ENCODE results near the gene OFD1.

DNA sequence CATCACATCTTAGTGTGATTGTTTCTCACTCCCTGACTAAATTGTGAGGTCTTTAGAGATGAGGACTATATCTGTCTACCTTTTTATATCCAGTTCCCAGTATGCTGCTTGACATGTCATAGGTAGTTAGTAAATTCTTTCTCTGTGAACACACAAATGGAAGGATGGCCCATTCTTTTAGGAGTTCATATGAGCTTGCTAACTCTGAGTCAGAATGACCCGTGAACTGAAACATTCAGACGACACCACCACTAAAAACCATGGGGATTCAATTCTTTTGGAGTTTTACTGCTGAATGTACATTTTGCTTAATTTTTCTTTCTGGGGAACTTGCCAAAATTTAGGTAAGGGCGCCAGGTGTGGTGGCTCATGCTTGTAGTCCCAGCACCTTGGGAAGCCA is 13.9 kb downstream of the OFD1 start:
- TF ChIP-seq JUND (IDR thresholded peaks at IDR 0.05) (no peak), EZH2phosphoT487 (IDR thresholded peaks at IDR 0.05; ENCODE audit: borderline replicate concordance, low read depth) (no peak), TEAD4 (IDR thresholded peaks at IDR 0.05; ENCODE audit: borderline replicate concordance, insufficient read depth) (no peak), POLR2AphosphoS5 (IDR thresholded peaks at IDR 0.05; ENCODE audit: low read depth, low read length) (no peak), RCOR1 (IDR thresholded peaks at IDR 0.05; ENCODE audit: low read length) (no peak), EP300 (IDR thresholded peaks at IDR 0.05; ENCODE audit: borderline replicate concordance in 1 of 2, low read depth in 1 of 2, low read length in 1 of 2) (no peak), FOXM1 (IDR thresholded peaks at IDR 0.05; ENCODE audit: low read depth) (no peak), TAF1 (IDR thresholded peaks at IDR 0.05; ENCODE audit: borderline replicate concordance, low read depth, low read length) (no peak), RAD21 (IDR thresholded peaks at IDR 0.05; ENCODE audit: low read length) (no peak)
- TF ChIP-seq, protein P1, sequence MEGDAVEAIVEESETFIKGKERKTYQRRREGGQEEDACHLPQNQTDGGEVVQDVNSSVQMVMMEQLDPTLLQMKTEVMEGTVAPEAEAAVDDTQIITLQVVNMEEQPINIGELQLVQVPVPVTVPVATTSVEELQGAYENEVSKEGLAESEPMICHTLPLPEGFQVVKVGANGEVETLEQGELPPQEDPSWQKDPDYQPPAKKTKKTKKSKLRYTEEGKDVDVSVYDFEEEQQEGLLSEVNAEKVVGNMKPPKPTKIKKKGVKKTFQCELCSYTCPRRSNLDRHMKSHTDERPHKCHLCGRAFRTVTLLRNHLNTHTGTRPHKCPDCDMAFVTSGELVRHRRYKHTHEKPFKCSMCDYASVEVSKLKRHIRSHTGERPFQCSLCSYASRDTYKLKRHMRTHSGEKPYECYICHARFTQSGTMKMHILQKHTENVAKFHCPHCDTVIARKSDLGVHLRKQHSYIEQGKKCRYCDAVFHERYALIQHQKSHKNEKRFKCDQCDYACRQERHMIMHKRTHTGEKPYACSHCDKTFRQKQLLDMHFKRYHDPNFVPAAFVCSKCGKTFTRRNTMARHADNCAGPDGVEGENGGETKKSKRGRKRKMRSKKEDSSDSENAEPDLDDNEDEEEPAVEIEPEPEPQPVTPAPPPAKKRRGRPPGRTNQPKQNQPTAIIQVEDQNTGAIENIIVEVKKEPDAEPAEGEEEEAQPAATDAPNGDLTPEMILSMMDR (IDR thresholded peaks at IDR 0.05), result no peak
- TF ChIP-seq, protein P2, sequence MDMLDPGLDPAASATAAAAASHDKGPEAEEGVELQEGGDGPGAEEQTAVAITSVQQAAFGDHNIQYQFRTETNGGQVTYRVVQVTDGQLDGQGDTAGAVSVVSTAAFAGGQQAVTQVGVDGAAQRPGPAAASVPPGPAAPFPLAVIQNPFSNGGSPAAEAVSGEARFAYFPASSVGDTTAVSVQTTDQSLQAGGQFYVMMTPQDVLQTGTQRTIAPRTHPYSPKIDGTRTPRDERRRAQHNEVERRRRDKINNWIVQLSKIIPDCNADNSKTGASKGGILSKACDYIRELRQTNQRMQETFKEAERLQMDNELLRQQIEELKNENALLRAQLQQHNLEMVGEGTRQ (IDR thresholded peaks at IDR 0.05; ENCODE audit: borderline replicate concordance, low read depth, low read length), result no peak
- TF ChIP-seq, protein P3, sequence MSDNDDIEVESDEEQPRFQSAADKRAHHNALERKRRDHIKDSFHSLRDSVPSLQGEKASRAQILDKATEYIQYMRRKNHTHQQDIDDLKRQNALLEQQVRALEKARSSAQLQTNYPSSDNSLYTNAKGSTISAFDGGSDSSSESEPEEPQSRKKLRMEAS (IDR thresholded peaks at IDR 0.05; ENCODE audit: low read depth), result no peak
- TF ChIP-seq, protein P4, sequence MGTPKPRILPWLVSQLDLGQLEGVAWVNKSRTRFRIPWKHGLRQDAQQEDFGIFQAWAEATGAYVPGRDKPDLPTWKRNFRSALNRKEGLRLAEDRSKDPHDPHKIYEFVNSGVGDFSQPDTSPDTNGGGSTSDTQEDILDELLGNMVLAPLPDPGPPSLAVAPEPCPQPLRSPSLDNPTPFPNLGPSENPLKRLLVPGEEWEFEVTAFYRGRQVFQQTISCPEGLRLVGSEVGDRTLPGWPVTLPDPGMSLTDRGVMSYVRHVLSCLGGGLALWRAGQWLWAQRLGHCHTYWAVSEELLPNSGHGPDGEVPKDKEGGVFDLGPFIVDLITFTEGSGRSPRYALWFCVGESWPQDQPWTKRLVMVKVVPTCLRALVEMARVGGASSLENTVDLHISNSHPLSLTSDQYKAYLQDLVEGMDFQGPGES (IDR thresholded peaks at IDR 0.05; ENCODE audit: low read depth, low read length), result no peak
